ENCODE results near the gene GNB4. TPM values are rescaled to one million over a fixed set of nuclear protein-coding genes. Genes with fewer than 3 reads are reported as not detected.

Gene GNB4
- total and polyA plus RNA-seq, 12 donors: 2.6 to 21.8 (median 13.3) TPM

- Histone ChIP-seq H3K9me3 (replicated peaks in 1 of 3) (no peaks in the 10 kb centered on the region), H3K4me1 (replicated peaks in 1 of 2) (no peaks in the 10 kb centered on the region), H3K27ac (no peak overlapping the region), H3K36me3 (replicated peaks in 1 of 2) (peaks cover 0 to 9% of the 10 kb centered on the region in 2 donors), H3K4me3 (no peak overlapping the region), H3K27me3 (no peaks in the 10 kb centered on the region)
- intact Hi-C loops (cut with DNase I): no loop called here
- no peak for DNase-seq
- 91 to 95% (median 95%) methylated on average over 2 of the region's 2 CpGs for WGBS, 4 donors
- TF ChIP-seq, protein P1, sequence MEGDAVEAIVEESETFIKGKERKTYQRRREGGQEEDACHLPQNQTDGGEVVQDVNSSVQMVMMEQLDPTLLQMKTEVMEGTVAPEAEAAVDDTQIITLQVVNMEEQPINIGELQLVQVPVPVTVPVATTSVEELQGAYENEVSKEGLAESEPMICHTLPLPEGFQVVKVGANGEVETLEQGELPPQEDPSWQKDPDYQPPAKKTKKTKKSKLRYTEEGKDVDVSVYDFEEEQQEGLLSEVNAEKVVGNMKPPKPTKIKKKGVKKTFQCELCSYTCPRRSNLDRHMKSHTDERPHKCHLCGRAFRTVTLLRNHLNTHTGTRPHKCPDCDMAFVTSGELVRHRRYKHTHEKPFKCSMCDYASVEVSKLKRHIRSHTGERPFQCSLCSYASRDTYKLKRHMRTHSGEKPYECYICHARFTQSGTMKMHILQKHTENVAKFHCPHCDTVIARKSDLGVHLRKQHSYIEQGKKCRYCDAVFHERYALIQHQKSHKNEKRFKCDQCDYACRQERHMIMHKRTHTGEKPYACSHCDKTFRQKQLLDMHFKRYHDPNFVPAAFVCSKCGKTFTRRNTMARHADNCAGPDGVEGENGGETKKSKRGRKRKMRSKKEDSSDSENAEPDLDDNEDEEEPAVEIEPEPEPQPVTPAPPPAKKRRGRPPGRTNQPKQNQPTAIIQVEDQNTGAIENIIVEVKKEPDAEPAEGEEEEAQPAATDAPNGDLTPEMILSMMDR (IDR thresholded peaks at IDR 0.05): no peak
- no peak for TF ChIP-seq POLR2A (IDR thresholded peaks at IDR 0.05)
Measured at GRCh38 chr3:179416681-179417080, 34.6 kb downstream of the GNB4 start.

GRCh38 chr3:179415377-179415776 is 35.9 kb downstream of the GNB4 start:
- Histone ChIP-seq H3K27me3 (no peaks in the 10 kb centered on the region), H3K27ac (no peak overlapping the region), H3K4me1 (replicated peaks in 1 of 2) (no peaks in the 10 kb centered on the region), H3K36me3 (replicated peaks in 1 of 2) (peaks cover 0 to 9% of the 10 kb centered on the region in 2 donors), H3K9me3 (replicated peaks in 1 of 3) (no peaks in the 10 kb centered on the region), H3K4me3 (no peak overlapping the region)
- intact Hi-C loops (cut with DNase I): no loop called here
- WGBS, 4 donors: 89 to 91% (median 89%) methylated on average over 4 of the region's 4 CpGs
- TF ChIP-seq, protein P1 (IDR thresholded peaks at IDR 0.05): no peak
- TF ChIP-seq POLR2A (IDR thresholded peaks at IDR 0.05): no peak
- no peak for DNase-seq

DNA sequence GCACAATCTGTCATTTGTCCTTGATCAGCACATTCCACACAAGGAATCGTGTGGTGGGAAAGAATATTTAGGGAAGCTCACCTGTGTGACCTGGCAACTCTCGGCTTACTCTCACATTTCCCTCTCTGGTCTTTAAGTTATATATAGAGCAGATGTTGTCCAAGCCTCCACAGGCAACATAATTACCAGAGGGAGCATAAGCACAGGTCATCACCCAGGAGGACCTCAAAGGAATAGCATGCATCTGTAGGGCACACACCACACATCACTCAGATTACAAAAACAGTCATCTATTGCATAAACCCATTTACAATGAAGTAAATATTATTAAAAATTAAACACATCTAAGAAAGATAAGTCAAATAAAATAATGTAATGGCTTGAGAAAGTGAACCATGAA is 36.5 kb downstream of the GNB4 start:
- H3K36me3 ChIP-seq (replicated peaks in 1 of 2): peaks cover 0 to 9% of the 10 kb centered on the region in 2 donors
- H3K27ac ChIP-seq: no peak overlapping the region
- 72 to 96% (median 81%) methylated on average over 2 of the region's 2 CpGs for WGBS, 4 donors

GRCh38 chr3:179410999-179411398 is 40.3 kb downstream of the GNB4 start:
- H3K4me3 ChIP-seq: no peak overlapping the region
- no peaks in the 10 kb centered on the region for H3K4me1 ChIP-seq (replicated peaks in 1 of 2)
- DNase-seq: no peak
- no peaks in the 10 kb centered on the region for H3K27me3 ChIP-seq
- no peak overlapping the region for H3K27ac ChIP-seq
- TF ChIP-seq, protein P1 (IDR thresholded peaks at IDR 0.05): no peak
- no peak for TF ChIP-seq POLR2A (IDR thresholded peaks at IDR 0.05)
- H3K9me3 ChIP-seq (replicated peaks in 1 of 3): no peaks in the 10 kb centered on the region
- peaks cover 0 to 5% of the 10 kb centered on the region in 2 donors for H3K36me3 ChIP-seq (replicated peaks in 1 of 2)
- intact Hi-C loops (cut with DNase I): no loop called here

More for the DNA sequence above, 36.5 kb downstream of the GNB4 start:
- H3K27me3 ChIP-seq: no peaks in the 10 kb centered on the region
- intact Hi-C loops (cut with DNase I): no loop called here
- no peak overlapping the region for H3K4me3 ChIP-seq
- H3K9me3 ChIP-seq (replicated peaks in 1 of 3): no peaks in the 10 kb centered on the region
- TF ChIP-seq POLR2A (IDR thresholded peaks at IDR 0.05): no peak
- TF ChIP-seq, protein P1 (IDR thresholded peaks at IDR 0.05): no peak
- DNase-seq: no peak
- no peaks in the 10 kb centered on the region for H3K4me1 ChIP-seq (replicated peaks in 1 of 2)
